ENCODE measurements around the gene GPR62.
"Not testable (repeated sequence)": the region's sequence is repeated elsewhere in the genome, so short reads cannot be mapped to it uniquely, and the experiment has no call there.

The GPR62 gene

GRCh38 chr3:51955175-51955892 is at the start of gene GPR62:
Gene GPR62, plus strand, starts transcription at chr3:51955381. Its CDS starts 272 bp downstream, at chr3:51955653.
- no peak for DNase-seq

- DNase-seq: no peak
Measured at GRCh38 chr3:51908026-51908425, 47.2 kb upstream of the GPR62 start.

- DNase-seq: no peak
Measured at GRCh38 chr3:51916418-51916817, 38.8 kb upstream of the GPR62 start.

- no peak for DNase-seq
Measured at GRCh38 chr3:51921081-51921578, 34.1 kb upstream of the GPR62 start.

GRCh38 chr3:51927061-51927977 is 27.9 kb upstream of the GPR62 start:
- DNase-seq: no peak

- DNase-seq: no peak
Measured at GRCh38 chr3:51928438-51928837, 26.7 kb upstream of the GPR62 start.

GRCh38 chr3:51928981-51929380 is 26.2 kb upstream of the GPR62 start:
- DNase-seq: not testable (repeated sequence)

- DNase-seq: no peak
Measured at GRCh38 chr3:51929420-51930003, 25.7 kb upstream of the GPR62 start.

GRCh38 chr3:51930439-51930838 is 24.7 kb upstream of the GPR62 start:
- no peak for DNase-seq

GRCh38 chr3:51931756-51932155 is 23.4 kb upstream of the GPR62 start:
- no peak for DNase-seq

GRCh38 chr3:51932471-51933370 is 22.5 kb upstream of the GPR62 start:
- no peak for DNase-seq

GRCh38 chr3:51933471-51934138 is 21.6 kb upstream of the GPR62 start:
- DNase-seq: no peak

GRCh38 chr3:51934139-51934850 is 20.9 kb upstream of the GPR62 start:
- DNase-seq: no peak

GRCh38 chr3:51934991-51935885 is 19.9 kb upstream of the GPR62 start:
- DNase-seq: no peak

- DNase-seq: no peak
Measured at GRCh38 chr3:51935886-51936755, 19.1 kb upstream of the GPR62 start.

- no peak for DNase-seq
Measured at GRCh38 chr3:51937014-51937413, 18.2 kb upstream of the GPR62 start.

GRCh38 chr3:51937611-51938450 is 17.4 kb upstream of the GPR62 start:
- DNase-seq: no peak
